HG03439 (cell line): ENCODE results near the gene HDAC11.
"Not testable (repeated sequence)": the region's sequence is repeated elsewhere in the genome, so short reads cannot be mapped to it uniquely, and the experiment has no call there.

Source experiments
- ATAC-seq: cut with Tn5 transposase; IDR thresholded peaks from one replicate; pipeline ENCODE4 v1.9.1; 2021; ENCODE audit warnings: mild to moderate bottlenecking, moderate library complexity; ENCODE audit not compliant: unreplicated experiment

The HDAC11 gene

DNA sequence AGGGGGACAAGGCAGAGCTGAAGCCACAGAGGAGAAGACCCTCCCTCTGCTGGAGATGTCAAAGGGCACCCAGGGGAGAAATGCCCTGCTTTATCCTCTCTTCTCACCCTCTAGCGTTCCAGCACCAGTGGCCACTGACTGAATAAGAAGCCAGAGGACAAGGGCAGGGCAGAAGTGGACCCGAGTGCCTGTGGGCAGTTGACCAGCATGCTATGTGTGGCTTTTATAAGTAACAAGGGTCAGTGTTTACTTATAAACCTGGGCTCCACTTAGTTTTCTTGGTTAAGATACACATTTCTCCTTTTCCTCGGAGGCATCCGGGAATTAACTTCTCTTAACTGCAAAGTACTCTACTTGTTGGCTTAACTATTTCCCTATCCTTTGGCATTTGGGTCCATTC, 13.3 kb upstream of the HDAC11 start:
- ATAC-seq: no peak

DNA sequence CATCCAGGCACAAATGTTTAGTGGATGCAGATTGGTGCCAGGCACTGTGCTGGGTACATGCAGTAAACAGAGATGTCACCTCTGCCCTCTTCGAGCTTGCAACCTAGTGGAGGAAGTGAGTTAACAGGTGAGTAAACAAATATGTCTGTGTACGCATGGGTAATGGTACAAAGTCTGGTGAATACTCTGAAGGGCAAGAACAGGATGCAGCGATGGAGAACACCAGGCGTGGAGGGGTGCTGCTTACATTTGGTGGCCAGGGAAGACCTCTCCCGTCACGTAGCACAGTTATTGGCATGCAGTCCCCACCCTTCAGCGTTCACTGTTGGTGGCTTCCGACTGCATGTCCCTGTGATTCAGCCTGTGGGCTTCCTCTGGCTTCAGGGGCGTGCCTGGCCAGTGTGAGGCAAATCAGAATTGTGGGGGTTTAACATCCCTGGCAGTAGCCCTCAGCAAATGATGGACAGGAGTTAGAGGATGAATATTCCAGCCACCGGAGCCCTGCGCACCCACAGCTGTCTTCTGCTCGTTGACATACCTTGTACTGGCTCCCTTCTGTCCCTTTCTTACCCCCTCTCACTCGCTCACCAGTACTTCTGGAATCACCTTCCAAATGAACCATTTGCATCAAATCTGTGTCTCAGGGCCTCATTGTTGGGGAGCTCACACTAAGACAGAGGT, 9.1 kb upstream of the HDAC11 start:
- ATAC-seq: no peak

DNA sequence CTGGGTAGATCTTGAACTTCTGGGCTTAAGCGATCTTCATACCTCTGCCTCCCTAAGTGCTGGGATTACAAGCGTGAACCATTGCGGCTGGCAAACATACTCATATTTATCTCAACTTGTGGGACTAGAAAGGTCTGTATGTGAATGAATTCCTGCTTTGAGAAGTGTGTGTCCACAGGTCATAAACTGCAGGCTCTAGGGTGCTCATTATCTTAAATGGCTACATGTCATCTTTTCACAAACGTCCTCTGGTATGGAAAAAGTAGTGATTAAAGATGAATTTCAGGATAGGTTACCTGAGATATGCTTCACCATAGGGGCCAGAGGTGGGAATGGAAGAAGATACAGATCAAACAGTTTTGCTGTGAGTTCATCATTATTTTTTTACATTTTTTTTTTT, 7.8 kb upstream of the HDAC11 start:
- ATAC-seq: no peak

DNA sequence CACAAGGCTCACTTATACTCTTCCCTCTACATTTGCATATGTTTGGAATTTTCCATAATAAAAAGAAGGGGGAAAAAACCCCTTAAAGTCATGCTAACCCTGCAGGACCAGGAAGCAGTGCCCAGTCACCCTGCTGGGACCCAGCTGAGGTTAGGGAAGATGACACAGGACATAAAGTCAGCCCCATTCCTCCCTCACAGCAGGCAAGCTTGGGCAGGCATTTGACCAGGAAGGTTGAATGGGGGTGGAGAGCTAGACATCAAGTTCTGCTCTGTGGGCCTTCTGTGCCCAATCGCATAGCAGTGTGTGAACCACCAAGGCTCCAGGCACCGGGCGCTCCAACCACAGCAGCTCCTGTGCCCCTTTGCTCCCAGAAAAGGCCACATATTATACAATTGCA, 7.1 kb upstream of the HDAC11 start:
- no peak for ATAC-seq

- ATAC-seq: no peak
These were observed 6.1 kb upstream of the HDAC11 start for GRCh38 chr3:13474021-13474420.

DNA sequence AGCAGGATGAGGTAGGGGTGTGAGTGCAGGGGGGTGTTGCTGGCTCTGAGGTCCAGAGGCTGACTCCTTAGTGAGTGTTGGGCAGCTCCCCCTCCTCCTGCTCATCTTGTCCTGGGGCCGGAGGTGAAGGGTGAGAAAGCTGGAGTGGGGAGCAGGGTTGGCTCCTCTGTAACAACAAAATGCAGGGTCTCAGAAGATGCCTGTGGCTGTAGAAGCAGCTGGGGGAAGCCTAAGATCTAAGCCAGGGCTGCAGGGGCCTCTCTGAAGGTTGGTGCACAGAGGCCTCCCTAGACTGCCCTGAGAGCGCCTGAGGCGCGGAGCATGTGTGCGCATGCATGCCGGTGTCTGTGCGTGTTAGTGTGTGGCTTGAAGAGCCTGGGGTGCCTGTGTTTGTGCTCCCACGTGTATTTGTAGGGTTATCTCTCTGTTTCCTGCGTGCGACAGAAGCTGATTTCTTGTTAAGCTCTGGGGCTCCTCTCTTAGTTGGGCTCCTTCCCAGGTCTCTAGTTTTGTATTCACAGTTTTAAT, 5.3 kb upstream of the HDAC11 start:
- ATAC-seq: no peak

DNA sequence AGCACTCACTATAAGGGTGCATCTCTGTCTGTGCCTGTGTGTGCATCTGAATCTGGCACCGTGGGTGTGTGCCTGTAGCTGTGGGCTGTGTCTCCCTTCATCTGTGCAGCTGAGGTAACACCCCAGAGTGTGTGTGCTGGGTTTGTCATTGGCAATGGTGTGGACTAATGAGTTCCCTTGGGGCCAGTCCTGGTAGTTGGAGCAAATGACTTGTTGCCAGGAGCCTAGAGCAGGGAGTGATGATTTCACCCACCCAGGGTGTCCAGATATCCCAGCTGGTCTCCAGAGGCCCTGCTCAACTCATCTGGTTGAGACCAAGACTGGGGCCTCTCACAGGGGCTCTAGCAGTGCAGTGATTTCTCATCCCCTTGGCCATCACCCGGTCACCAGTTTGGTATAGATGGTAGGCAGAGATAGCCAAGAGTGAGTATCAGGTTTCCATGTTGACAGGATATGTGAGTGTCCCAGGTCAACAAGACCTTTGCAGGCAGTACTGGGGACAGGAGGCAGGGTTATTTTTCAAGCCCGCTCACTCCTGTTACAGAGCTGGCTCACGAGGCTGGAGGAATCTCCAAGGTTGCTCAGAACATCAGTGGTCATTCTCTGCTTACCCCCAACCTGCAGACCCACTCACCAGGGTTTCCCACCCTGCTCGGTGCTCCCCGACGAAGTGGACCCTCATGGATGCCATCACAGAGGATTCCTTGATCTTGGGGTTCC, 4.1 kb upstream of the HDAC11 start:
- no peak for ATAC-seq

GRCh38 chr3:13477943-13478342, 2.2 kb upstream of the HDAC11 start:
- ATAC-seq: no peak

GRCh38 chr3:13479332-13479581, 849 bp upstream of the HDAC11 start:
- ATAC-seq: no peak

DNA sequence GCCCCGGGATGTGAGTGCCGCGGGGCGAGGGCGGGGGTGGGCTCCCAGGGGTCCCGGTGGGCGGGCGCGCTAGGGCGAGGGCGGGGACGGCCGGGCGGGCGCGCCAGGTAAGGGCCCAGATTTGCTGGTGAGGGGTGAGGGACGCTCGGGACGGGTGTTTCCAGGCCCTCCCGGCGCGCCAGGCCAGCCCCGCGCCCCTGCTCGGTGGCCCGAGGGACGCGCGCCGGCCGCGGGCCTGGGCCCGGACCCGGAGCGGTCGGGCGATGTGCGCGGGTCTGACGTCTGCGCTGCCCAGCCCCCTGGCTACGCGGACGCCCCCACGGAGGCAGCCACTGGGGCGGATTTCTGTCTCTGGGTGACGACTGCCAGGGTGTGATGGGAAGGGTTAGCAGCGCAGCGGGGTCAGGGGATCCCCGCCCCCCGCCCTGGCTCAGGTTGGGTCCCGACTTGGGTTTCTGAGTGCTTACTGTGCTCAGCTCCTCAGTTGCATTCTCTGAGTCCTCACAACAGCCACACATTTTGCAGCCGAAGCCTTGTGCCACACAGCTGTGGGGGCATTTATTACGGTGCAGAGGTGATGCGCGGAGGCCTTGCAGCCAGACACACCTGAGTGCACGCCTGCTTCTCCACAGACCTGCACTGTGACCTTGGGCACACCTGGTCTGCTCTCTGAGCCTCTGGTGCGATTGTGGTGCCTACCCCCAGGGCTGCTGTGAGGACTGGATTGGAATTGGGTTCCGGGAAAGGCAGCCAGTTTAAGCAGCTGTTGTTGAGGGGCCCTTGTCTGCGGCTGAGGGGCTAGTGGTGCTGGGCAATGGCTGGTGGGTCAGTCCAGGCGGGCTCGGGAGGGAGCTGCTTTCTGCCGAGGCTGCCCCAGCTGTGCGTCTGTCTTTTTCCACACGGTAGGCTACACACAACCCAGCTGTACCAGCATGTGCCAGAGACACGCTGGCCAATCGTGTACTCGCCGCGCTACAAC, 523 bp downstream of the HDAC11 start:
- no peak for ATAC-seq

DNA sequence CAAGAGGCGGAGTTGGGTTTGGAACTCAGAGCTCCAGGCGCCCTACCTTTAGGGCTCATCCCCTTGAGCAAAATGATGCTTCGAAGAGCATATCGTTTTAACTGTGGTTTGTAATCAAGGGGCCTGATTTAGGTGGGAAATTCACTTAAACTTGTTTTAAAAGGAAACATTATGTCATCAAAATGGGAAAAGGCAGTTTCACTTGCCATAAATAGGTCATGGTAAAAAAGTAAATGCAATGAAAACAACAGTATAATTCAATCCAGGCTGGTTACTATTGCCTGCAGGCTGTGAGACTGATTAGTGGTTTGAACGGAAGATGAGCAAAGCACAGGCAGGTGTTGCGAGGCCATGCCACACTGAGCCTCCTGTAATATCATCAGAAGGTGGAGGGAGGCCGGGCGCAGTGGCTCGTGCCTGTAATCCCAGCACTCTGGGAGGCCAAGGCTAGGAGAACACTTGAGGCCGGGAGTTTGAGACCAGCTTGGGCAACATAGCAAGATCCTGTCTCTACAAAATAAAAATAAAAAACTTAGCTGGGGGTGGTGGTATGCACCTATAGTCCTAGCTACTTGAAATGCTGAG, 2.1 kb downstream of the HDAC11 start:
- ATAC-seq: no peak

GRCh38 chr3:13483286-13483685, 3.2 kb downstream of the HDAC11 start:
- no peak for ATAC-seq

- no peak for ATAC-seq
These were observed 4.0 kb downstream of the HDAC11 start for GRCh38 chr3:13483988-13484695.

DNA sequence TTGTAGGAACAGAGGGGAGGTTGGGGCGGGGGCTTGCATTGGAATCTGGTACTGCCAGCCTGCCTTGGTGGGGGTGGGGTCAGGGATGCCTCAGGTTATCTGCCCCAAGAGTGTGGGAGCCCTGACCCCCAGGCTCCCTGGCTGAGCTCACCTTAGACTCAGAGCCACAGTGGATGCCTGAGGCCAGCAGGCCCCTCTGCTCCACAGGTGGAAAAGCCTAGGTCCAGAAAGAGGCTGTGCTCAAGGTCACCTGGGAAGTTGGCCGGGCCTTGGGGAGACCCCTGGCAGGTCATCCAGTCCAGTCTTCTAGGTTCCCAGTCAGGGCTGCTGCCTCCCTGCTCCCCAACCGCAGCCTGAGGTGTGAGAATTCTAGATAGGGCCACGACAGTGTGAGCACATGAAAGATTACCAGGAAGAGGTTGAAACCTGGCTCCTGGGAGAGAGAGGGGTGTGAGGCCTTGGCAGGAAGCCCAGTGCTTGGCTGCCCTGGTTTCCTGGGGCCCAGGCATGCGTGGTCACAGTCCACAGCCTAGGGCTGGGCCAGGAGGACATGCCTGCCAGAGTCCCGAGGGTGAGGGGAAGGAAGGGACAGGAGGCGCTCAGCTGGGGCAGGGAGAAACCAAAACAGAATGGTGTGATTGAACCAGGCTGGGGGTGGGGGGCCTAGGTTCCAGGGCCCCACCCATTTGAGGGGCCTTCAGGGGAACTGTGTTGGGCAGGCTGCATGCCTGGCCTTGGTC, 4.9 kb downstream of the HDAC11 start:
- ATAC-seq: no peak

- not testable (repeated sequence) for ATAC-seq
These were observed 5.8 kb downstream of the HDAC11 start for GRCh38 chr3:13485630-13486562.

DNA sequence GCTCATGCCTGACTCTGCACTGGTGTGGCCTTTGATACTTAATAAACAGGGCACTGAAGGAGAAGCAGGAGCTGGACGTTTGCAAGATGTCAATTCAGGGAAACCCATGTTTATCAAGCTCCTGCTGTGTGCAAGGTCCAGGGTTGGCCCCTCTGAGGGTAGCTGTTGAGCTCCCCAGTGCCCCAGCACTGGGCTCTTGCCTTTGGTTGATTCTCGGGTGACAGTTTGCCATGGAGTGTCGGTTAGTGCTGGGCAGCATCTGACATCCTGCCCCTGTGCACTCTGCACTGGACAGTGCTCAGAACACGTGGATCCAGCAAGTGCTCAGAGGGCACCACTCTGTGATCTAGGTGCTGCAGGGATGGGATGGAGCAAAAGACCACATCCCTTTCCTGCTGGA, 7.3 kb downstream of the HDAC11 start:
- no peak for ATAC-seq

DNA sequence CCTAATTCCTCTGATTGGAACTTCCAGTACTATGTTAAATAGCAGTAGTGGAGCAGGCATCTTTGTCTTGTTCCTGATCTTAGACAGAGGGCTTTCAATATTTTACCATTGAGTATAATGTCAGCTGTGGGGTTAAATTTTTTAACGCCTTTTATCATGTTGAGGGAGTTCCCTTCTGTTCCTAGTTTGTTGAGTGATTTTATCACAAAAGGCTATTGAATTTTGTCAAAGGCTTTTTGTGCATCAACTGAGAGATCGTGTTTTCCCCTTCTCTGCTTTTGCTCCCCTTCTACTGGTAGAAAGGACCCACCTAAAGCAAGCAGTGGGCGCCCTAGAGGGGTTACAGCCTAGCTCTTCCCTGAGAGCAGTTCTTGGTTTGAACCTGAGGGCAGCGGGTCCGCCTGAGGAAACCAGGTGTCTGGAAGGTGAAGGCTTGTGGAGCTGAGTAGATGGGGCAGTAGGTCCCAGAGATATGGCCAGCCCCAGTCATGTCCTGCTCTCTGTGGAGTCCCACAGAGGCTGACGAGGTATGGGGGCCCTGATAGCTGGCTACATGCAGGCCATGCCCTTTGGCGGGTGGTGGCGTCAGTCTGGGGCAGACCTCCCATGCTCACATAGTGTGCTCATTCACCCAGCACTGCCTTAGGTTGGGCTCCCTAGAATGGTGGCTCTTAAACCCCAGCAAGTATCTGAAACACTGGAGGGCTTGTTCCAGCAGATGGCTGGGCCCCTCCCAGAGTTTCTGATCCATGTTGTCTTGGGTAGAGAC, 11.3 kb downstream of the HDAC11 start:
- no peak for ATAC-seq

DNA sequence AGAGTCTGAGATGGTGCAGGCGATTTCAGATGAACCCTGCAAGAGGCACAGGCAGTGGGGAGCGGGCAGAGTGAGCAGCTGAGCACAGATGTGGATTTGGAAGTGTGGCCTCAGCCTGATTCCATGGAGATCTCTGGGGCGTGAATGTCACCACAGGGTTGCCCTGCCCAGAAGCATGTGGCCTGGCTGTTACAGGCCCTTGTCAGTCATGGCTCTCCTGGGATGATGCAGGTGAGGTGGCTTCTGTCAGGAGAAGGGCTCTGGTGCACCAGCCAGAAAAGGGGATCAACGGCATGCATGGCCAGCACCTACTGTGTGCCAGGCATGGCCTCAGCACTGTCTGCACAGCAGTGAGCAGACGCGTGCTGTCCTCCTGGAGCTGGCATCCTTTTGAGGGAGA, 11.9 kb downstream of the HDAC11 start:
- no peak for ATAC-seq
